Measurements from ENCODE around the gene CRYGC. TPM values are rescaled to one million over a fixed set of nuclear protein-coding genes. Genes with fewer than 3 reads are reported as not detected.

CRYGC gene
- total RNA-seq, 1 donor from 2014 or later: not detected

DNA sequence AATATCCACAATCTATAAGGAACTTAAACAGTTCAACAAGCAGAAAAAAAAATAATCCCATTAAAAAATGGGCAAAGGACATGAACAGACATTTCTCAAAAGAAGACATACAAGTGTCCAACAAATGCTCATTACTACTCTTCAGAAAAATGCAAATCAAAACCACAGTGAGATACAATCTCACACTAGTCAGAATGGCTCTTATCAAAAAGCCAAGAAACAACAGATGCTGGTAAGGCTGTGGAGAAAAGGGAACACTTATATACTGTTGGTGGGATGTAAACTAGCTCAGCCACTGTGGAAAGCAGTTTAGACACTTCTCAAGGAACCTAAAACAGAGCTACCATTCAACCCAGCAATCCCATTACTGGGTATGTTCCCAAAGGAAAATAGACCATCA lies 23.5 kb upstream of the CRYGC start:
- H2AFZ ChIP-seq (replicated peaks): no peak overlapping the region
- H3K9ac ChIP-seq: no peak overlapping the region
- no peaks in the 10 kb centered on the region for H3K9me3 ChIP-seq (ENCODE audit: low read depth)
- DNase-seq (ENCODE audit: low spot score): no peak
- H4K20me1 ChIP-seq (ENCODE audit: low read depth): no peaks in the 10 kb centered on the region
- Mint-ChIP-seq H3K36me3 (no peaks in the 10 kb centered on the region), H3K4me3 (no peak overlapping the region), H3K4me1 (no peaks in the 10 kb centered on the region), H3K9me3 (peaks cover 10% of the 10 kb centered on the region), H3K27ac (no peak overlapping the region), H3K27me3 (ENCODE audit: insufficient read depth, low read depth) (no peaks in the 10 kb centered on the region)
- TF ChIP-seq EZH2 (IDR thresholded peaks at IDR 0.05) (no peak), EZH2phosphoT487 (IDR thresholded peaks at IDR 0.05) (no peak)
- TF ChIP-seq, protein P1, sequence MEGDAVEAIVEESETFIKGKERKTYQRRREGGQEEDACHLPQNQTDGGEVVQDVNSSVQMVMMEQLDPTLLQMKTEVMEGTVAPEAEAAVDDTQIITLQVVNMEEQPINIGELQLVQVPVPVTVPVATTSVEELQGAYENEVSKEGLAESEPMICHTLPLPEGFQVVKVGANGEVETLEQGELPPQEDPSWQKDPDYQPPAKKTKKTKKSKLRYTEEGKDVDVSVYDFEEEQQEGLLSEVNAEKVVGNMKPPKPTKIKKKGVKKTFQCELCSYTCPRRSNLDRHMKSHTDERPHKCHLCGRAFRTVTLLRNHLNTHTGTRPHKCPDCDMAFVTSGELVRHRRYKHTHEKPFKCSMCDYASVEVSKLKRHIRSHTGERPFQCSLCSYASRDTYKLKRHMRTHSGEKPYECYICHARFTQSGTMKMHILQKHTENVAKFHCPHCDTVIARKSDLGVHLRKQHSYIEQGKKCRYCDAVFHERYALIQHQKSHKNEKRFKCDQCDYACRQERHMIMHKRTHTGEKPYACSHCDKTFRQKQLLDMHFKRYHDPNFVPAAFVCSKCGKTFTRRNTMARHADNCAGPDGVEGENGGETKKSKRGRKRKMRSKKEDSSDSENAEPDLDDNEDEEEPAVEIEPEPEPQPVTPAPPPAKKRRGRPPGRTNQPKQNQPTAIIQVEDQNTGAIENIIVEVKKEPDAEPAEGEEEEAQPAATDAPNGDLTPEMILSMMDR (IDR thresholded peaks at IDR 0.05): no peak
- no peak overlapping the region for H3K4me3 ChIP-seq
- H3K27me3 ChIP-seq: no peaks in the 10 kb centered on the region
- no peaks in the 10 kb centered on the region for H3K79me2 ChIP-seq (ENCODE audit: low read depth)
- H3K36me3 ChIP-seq: no peaks in the 10 kb centered on the region
- no peak overlapping the region for H3K4me2 ChIP-seq
- H3K4me1 ChIP-seq: no peaks in the 10 kb centered on the region
- no peak overlapping the region for H3K27ac ChIP-seq
- no peaks in the 10 kb centered on the region for H3F3A ChIP-seq (ENCODE audit: low read depth)

DNA sequence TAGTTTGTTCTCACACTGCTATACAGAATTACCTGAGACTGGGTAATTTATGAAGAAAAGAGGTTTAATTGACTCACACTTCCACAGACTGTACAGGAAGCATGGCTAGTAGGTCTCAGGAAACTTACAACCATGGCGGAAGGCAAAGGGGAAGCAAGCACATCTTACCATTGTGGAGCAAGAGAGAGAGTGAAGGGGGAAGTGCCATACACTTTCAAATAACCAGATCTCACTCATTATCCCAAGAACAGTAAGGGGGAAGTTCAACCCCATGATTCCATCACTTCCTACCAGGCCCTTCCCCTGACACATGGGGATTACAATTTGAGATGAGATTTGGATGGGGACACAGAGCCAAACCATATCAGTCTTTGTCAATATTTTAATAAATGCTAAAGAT lies 21.3 kb upstream of the CRYGC start:
- Mint-ChIP-seq H3K4me3 (no peak overlapping the region), H3K27me3 (ENCODE audit: insufficient read depth, low read depth) (peaks cover 2% of the 10 kb centered on the region), H3K27ac (no peak overlapping the region), H3K36me3 (no peaks in the 10 kb centered on the region), H3K4me1 (peaks cover 4% of the 10 kb centered on the region), H3K9me3 (peaks cover 10% of the 10 kb centered on the region)
- no peaks in the 10 kb centered on the region for H3K27me3 ChIP-seq
- no peak overlapping the region for H3K4me2 ChIP-seq
- H3K4me1 ChIP-seq: peaks cover 5% of the 10 kb centered on the region
- no peak for DNase-seq (ENCODE audit: low spot score)
- TF ChIP-seq, protein P1 (IDR thresholded peaks at IDR 0.05): no peak
- TF ChIP-seq EZH2phosphoT487 (IDR thresholded peaks at IDR 0.05) (no peak), EZH2 (IDR thresholded peaks at IDR 0.05) (no peak)
- no peaks in the 10 kb centered on the region for H3K9me3 ChIP-seq (ENCODE audit: low read depth)
- H4K20me1 ChIP-seq (ENCODE audit: low read depth): no peaks in the 10 kb centered on the region
- H2AFZ ChIP-seq (replicated peaks): no peak overlapping the region
- H3K4me3 ChIP-seq: no peak overlapping the region
- no peaks in the 10 kb centered on the region for H3K79me2 ChIP-seq (ENCODE audit: low read depth)
- H3K9ac ChIP-seq: no peak overlapping the region
- H3F3A ChIP-seq (ENCODE audit: low read depth): peaks cover 6% of the 10 kb centered on the region
- H3K36me3 ChIP-seq: no peaks in the 10 kb centered on the region
- no peak overlapping the region for H3K27ac ChIP-seq

DNA sequence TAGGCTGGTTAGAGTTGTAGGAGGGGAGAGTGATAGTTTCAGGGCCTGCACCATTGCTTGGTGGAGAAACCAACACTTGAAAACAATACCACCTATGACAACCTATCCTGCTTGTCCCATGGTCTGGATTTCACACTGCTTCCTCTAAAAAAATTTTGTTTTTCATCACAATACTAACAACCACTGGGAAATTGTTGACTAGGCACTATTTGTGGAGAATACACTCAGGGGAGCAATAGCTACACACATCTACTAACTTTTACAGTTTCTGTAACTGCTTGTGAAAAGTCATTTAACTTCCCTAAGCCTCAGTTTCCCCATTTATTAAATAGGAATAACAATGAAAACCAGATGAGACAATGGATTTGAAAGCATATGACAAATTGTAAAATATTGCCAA lies 20.5 kb upstream of the CRYGC start:
- H3F3A ChIP-seq (ENCODE audit: low read depth): peaks cover 8% of the 10 kb centered on the region
- Mint-ChIP-seq H3K9me3 (peaks cover 10% of the 10 kb centered on the region), H3K36me3 (no peaks in the 10 kb centered on the region), H3K4me3 (no peak overlapping the region), H3K27me3 (ENCODE audit: insufficient read depth, low read depth) (peaks cover 2% of the 10 kb centered on the region), H3K4me1 (peaks cover 7% of the 10 kb centered on the region), H3K27ac (no peak overlapping the region)
- peaks cover 7% of the 10 kb centered on the region for H3K4me1 ChIP-seq
- no peaks in the 10 kb centered on the region for H3K79me2 ChIP-seq (ENCODE audit: low read depth)
- TF ChIP-seq, protein P1 (IDR thresholded peaks at IDR 0.05): no peak
- TF ChIP-seq EZH2 (IDR thresholded peaks at IDR 0.05) (no peak), EZH2phosphoT487 (IDR thresholded peaks at IDR 0.05) (no peak)
- H3K4me2 ChIP-seq: no peak overlapping the region
- no peaks in the 10 kb centered on the region for H3K27me3 ChIP-seq
- H3K36me3 ChIP-seq: no peaks in the 10 kb centered on the region
- no peak overlapping the region for H3K27ac ChIP-seq
- H2AFZ ChIP-seq (replicated peaks): no peak overlapping the region
- no peak overlapping the region for H3K9ac ChIP-seq
- H3K9me3 ChIP-seq (ENCODE audit: low read depth): no peaks in the 10 kb centered on the region
- H4K20me1 ChIP-seq (ENCODE audit: low read depth): no peaks in the 10 kb centered on the region
- no peak overlapping the region for H3K4me3 ChIP-seq
- DNase-seq (ENCODE audit: low spot score): no peak

All from neural progenitor cell (in vitro differentiated cells).